NCI-H2029 (cell line): ENCODE results near the gene ADISSP.

Experiments
- DNase-seq: peaks from one replicate; lab custom pipeline; 2025; lab: John Stamatoyannopoulos, UW

The ADISSP gene

GRCh38 chr20:3714092-3714491 is 53.5 kb downstream of the ADISSP start:
- DNase-seq: no peak

GRCh38 chr20:3712279-3712873 is 55.2 kb downstream of the ADISSP start, which contains the start of gene SIGLEC1:
TSS of gene SIGLEC1 (minus strand) at chr20:3712600. CDS start at chr20:3707128, 5,472 bp downstream.
- DNase-seq: no peak

- no peak for DNase-seq
These were observed 56.0 kb downstream of the ADISSP start for GRCh38 chr20:3711484-3711941.

GRCh38 chr20:3710703-3711483 is 56.7 kb downstream of the ADISSP start:
- DNase-seq: peak; percentile 6

GRCh38 chr20:3710011-3710466 is 57.5 kb downstream of the ADISSP start:
- no peak for DNase-seq

- DNase-seq: no peak
These were observed 60.0 kb downstream of the ADISSP start for GRCh38 chr20:3707508-3707899.

- no peak for DNase-seq
These were observed 60.6 kb downstream of the ADISSP start for GRCh38 chr20:3706774-3707507.

GRCh38 chr20:3705970-3706739 is 61.4 kb downstream of the ADISSP start:
- DNase-seq: no peak

- no peak for DNase-seq
These were observed 62.0 kb downstream of the ADISSP start for GRCh38 chr20:3705491-3705969.

GRCh38 chr20:3704087-3704486 is 63.5 kb downstream of the ADISSP start:
- DNase-seq: no peak
